Mucosa of stomach (tissue), 1 donor: Measurements from ENCODE around the gene UGT1A6.
A peak's percentile ranks its signal among the peaks of the same experiment; 100 is the strongest.
"Not testable (repeated sequence)": the region's sequence is repeated elsewhere in the genome, so short reads cannot be mapped to it uniquely, and the experiment has no call there.

Experiments
- H3K27me3 ChIP-seq: one replicate; pipeline ENCODE4 v1.7.0; 2013; ENCODE audit warnings: mild to moderate bottlenecking, low read length; ENCODE audit not compliant: control insufficient read depth, insufficient read depth
- H3K36me3 ChIP-seq: one replicate; pipeline ENCODE4 v1.7.0; 2013; ENCODE audit warnings: low read length; ENCODE audit not compliant: control insufficient read depth, insufficient read depth
- H3K4me1 ChIP-seq: one replicate; pipeline ENCODE4 v1.7.0; 2013; ENCODE audit warnings: mild to moderate bottlenecking, low read length; ENCODE audit not compliant: control insufficient read depth, insufficient read depth
- H3K4me3 ChIP-seq: one replicate; pipeline ENCODE4 v1.7.0; 2013; ENCODE audit warnings: low read length
- H3K9ac ChIP-seq: one replicate; pipeline ENCODE4 v1.7.0; 2013; ENCODE audit warnings: mild to moderate bottlenecking, low read length, moderate library complexity
- H3K9me3 ChIP-seq: one replicate; pipeline ENCODE4 v1.7.0; 2013; ENCODE audit warnings: mild to moderate bottlenecking, low read length, moderate library complexity; ENCODE audit not compliant: control insufficient read depth
- donor health status: Pancreatic carcinoma.

The UGT1A6 gene

DNA sequence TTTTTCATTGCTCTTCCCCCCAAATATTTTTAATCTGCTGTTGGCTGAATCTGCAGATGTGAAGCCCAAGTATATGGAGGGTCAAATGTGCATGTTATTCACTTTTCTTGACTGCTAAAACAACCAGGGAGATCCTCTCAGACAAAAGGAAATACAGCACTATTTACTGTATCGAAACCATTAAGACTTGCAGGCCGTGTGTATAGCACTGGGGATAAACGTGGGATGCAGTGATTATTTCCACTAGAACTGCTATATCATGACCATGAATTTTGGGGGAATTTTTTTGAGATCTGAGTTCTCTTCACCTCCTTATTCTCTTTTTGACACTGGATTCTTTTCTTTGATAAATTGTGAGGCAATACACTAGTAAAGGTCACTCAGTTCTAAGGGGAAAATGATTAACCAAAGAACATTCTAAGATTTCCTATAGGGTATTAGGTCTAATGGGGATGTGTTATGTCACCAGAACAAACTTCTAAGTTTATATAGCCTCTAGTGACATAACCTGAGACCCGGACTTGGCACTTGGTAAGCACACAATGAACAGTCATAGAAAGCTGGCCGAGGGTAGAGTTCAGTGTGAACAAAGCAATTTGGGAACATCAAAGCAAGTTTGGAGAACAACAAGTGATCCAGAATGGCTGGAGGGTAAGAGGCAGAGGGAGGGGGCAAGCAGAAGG lies 52.5 kb downstream of the UGT1A6 start:
- no peaks in the 10 kb centered on the region for H3K4me1 ChIP-seq
- H3K36me3 ChIP-seq, result no peaks in the 10 kb centered on the region
- H3K4me3 ChIP-seq, result no peak overlapping the region
- H3K9ac ChIP-seq, result no peak overlapping the region
- H3K27me3 ChIP-seq, result no peaks in the 10 kb centered on the region
- no peaks in the 10 kb centered on the region for H3K9me3 ChIP-seq

DNA sequence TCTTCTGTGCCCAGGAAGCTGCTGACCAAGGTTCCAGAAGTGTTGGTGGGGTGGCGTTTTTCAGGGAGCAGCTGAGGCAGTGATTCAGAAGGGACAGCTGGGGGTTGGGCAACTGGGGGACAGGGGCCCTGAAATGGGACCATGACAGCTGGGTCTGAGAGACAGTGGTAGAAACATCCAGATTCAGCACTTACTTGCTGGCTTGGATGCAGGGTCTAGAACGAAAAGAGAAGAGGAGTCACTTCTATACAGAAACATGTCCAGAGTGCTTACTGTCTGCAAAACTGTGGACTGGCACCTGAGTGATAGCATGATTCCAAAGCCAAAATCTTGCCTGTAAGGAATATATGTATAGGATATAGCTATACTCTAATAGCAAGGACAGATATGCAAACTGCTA lies 53.1 kb downstream of the UGT1A6 start:
- not testable (repeated sequence) for H3K27me3 ChIP-seq, H3K9me3 ChIP-seq, H3K36me3 ChIP-seq, H3K4me3 ChIP-seq, H3K4me1 ChIP-seq, H3K9ac ChIP-seq

DNA sequence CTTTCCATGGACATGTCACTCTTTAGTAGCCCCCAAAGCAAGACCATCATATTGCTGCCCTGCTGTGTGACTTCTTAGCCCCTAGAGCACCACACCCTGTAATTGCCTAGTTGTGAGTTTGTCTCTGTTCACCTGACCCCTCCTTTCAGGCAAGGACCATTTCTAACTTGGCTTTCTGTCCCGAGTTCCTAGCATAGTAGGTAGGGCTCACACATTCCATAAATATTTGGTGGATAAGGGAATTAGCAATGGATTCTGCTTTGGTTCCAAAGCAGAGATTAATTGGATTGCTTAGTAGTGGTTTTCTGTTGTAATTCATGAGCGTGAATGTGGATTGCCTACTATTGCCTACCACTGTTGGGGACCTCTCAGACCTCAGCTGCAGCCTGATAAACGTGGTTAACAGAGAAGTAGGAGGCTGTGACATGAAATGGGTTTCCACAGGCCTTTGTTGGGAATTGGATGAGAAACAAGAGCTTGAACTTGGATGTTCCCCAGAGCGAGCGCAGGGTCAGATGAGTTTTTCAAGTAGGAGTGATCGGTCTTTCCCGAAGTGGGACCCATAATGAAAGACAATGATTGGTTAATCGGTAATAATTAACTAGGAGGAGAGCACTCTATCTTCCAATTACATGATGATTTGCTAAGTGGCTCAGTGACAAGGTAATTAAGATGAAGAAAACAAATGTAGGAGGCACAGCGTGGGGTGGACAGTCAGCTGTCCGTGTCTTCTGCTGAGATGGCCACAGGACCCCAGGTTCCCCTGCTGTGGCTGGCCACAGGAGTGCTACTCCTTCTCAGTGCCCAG lies 54.0 kb downstream of the UGT1A6 start:
- Histone ChIP-seq H3K9me3 (peaks cover 6% of the 10 kb centered on the region), H3K4me1 (no peaks in the 10 kb centered on the region), H3K9ac (no peak overlapping the region), H3K4me3 (no peak overlapping the region), H3K36me3 (no peaks in the 10 kb centered on the region), H3K27me3 (no peaks in the 10 kb centered on the region)

DNA sequence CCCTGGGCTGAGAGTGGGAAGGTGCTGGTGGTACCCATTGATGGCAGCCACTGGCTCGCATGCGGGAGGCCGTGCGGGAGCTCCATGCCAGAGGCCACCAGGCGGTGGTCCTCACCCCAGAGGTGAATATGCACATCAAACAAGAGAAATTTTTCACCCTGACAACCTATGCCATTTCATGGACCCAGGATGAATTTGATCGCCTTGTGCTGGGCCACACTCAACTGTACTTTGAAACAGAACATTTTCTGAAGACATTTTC lies 54.5 kb downstream of the UGT1A6 start:
- Histone ChIP-seq H3K36me3 (no peaks in the 10 kb centered on the region), H3K4me1 (no peaks in the 10 kb centered on the region), H3K27me3 (no peaks in the 10 kb centered on the region), H3K9me3 (peaks cover 6% of the 10 kb centered on the region), H3K9ac (no peak overlapping the region), H3K4me3 (no peak overlapping the region)

DNA sequence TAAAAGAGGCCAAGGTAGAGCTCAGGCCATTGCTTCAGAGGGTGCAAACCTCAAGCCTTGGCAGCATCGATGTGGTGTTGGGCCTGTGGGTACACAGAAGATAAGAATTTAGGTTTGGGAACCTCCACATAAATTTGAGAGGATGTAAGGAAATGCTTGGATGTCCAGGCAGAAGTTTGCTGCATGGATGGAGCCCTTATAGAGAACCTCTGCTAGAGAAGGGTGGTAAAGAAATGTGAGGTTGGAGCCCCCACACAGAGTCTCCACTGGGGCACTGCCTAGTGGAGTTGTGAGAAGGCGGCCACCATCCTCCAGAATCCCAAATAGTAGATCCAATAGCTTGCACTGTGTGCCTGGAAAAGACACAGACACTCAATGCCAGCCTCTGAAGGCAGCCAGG lies 58.0 kb downstream of the UGT1A6 start:
- H3K9ac ChIP-seq, H3K9me3 ChIP-seq, H3K36me3 ChIP-seq, H3K4me3 ChIP-seq, H3K4me1 ChIP-seq, H3K27me3 ChIP-seq: not testable (repeated sequence)

DNA sequence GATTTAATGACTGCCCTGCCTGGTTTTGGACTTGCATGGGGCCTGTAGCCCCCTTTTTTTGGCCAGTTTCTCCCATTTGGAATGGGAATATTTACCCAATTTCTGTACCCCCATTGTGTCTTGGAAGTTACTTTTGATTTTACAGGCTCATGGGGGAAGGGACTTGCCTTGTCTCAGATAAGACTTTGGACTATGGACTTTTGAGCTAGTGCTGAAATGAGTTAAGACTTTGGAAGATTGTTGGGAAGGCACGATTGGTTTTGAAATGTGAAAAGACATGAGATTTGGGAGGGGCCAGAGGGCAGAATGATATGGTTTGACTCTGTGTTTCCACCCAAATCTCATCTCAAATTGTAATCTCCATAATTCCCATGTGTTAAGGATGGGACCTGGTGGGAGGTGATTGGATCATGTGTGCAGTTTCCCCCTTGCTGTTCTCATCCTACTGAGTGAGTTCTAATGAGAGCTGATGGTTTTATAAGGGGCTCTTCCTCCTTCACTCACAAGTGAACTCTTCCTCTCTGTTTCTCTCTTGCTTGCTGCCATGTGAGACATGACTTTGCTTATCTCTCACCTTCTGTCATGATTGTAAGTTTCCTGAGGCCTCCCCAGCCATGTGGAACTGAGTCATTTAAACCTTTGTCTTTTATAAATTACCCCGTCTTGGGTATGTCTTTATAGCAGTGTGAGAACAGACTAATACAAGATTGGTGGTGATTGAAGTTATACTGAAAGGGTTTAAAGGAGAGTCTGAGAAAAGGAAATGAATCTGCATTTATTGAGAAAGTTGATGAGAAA lies 58.7 kb downstream of the UGT1A6 start:
- H3K27me3 ChIP-seq, H3K9me3 ChIP-seq, H3K9ac ChIP-seq, H3K4me3 ChIP-seq, H3K4me1 ChIP-seq, H3K36me3 ChIP-seq: not testable (repeated sequence)

DNA sequence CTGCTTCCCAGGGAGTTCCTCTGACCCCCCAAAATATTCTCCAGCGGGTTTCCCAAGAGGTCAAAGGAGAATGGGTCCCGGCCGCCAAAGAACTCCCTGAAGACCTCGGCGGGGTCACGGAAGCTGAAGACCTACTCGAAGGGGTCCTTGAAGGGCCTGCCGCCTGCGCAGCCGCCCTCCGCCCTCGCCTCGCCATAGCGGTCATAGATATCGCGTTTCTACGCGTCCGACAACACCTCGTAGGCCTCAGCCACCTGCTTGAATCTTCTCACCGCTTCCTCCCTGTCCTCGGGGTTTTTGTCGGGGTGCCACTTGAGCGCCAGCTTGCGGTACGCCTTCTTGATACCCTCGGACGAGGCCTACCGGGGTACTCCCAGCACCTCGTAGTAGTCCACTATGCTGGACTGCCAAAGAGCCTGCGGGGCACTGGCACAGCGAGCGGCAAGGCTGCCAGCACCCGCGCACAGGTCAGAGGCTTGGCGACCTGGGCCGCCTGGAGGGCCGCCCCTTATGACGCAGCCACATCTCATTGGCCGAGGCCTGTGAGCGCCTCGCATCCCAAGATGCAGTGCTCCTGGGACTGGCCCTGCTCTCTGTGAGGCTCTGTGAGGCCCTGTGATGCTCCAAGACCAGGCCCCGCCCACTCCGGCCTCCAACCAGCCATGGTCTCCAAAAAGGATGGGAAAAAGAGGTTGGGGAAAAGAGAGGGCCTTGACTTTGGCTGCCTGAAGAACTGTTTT lies 62.4 kb downstream of the UGT1A6 start:
- Histone ChIP-seq H3K4me3 (no peak overlapping the region), H3K9ac (no peak overlapping the region), H3K27me3 (no peaks in the 10 kb centered on the region), H3K4me1 (peaks cover 5% of the 10 kb centered on the region), H3K36me3 (no peaks in the 10 kb centered on the region), H3K9me3 (peaks cover 6% of the 10 kb centered on the region)

DNA sequence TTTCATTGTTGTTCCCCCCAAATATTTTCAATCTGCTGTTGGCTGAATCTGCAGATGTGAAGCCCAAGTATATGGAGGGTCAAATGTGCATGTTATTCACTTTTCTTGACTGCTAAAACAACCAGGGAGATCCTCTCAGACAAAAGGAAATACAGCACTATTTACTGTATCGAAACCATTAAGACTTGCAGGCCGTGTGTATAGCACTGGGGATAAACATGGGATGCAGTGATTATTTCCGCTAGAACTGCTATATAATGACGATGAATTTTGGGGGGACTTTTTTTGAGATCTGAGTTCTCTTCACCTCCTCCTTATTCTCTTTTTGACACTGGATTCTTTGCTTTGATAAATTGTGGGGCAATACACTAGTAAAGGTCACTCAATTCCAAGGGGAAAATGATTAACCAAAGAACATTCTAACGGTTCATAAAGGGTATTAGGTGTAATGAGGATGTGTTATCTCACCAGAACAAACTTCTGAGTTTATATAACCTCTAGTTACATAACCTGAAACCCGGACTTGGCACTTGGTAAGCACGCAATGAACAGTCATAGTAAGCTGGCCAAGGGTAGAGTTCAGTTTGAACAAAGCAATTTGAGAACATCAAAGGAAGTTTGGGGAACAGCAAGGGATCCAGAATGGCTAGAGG lies 63.9 kb downstream of the UGT1A6 start:
- H3K4me1 ChIP-seq, result peaks cover 19% of the 10 kb centered on the region
- no peaks in the 10 kb centered on the region for H3K9me3 ChIP-seq
- H3K27me3 ChIP-seq, result no peaks in the 10 kb centered on the region

DNA sequence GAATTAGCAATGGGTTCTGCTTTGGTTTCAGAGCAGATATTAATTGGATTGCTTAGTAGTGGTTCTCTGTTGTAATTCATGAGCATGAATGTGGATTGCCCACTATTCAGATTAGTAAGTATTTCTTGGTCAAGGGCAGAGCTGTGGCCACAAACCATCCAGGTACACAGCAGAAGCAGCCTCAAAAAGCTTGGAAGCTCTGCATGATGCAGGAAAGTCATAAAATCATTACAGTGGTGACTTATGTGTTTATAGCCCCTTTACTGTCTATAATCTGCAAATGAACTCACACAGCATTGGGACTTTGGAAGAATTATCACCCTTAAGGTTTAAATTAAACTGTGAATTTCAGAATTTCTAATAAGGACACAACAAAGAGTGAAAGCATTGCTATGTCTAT lies 65.5 kb downstream of the UGT1A6 start:
- Histone ChIP-seq H3K36me3 (no peaks in the 10 kb centered on the region), H3K27me3 (no peaks in the 10 kb centered on the region), H3K4me1 (peaks cover 29% of the 10 kb centered on the region), H3K4me3 (no peak overlapping the region), H3K9ac (no peak overlapping the region), H3K9me3 (no peaks in the 10 kb centered on the region)

More for the DNA sequence above, 63.9 kb downstream of the UGT1A6 start:
- Histone ChIP-seq H3K4me3 (no peak overlapping the region), H3K9ac (no peak overlapping the region), H3K36me3 (no peaks in the 10 kb centered on the region)

DNA sequence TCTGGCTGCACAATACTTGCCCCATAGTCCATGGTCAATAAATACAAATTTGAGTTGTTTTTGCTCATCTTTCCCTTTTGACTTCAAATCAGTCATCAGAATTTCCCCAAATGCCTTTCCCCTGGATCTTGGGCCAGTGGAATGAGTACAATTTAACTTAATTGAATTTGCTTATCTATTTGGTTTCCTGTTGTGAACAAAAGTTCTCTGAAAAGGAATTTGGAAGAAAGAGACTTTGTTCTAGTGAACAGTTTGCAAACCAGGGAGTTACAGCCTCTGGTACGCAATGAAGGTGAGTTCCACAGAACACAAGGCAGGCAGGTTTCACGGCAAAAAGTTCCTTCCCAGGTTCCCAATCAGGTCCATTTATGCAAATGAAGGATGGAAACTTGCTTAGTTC lies 66.2 kb downstream of the UGT1A6 start:
- Histone ChIP-seq H3K4me3 (no peak overlapping the region), H3K27me3 (no peaks in the 10 kb centered on the region), H3K9ac (no peak overlapping the region), H3K36me3 (no peaks in the 10 kb centered on the region), H3K4me1 (peaks cover 35% of the 10 kb centered on the region), H3K9me3 (no peaks in the 10 kb centered on the region)

DNA sequence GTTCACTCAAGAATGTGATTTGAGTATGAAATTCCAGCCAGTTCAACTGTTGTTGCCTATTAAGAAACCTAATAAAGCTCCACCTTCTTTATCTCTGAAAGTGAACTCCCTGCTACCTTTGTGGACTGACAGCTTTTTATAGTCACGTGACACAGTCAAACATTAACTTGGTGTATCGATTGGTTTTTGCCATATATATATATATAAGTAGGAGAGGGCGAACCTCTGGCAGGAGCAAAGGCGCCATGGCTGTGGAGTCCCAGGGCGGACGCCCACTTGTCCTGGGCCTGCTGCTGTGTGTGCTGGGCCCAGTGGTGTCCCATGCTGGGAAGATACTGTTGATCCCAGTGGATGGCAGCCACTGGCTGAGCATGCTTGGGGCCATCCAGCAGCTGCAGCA lies 67.4 kb downstream of the UGT1A6 start, which contains the start of gene UGT1A1:
Gene UGT1A1, plus strand, starts transcription at position 228 of the 400 bp plus-strand sequence. Its CDS starts 18 bp downstream, at position 246.
- Histone ChIP-seq H3K4me1 (peaks cover 42% of the 10 kb centered on the region), H3K9ac (peak within 1 kb of the TSS; percentile 17), H3K36me3 (no peaks in the 10 kb centered on the region), H3K27me3 (no peaks in the 10 kb centered on the region), H3K9me3 (no peaks in the 10 kb centered on the region), H3K4me3 (no peak within 1 kb of the TSS)
